Measurements from ENCODE around the gene SPEF2.

GRCh38 chr5:35679357-35679756 is 61.7 kb downstream of the SPEF2 start:
- no peak for TF ChIP-seq CTCF (IDR thresholded peaks at IDR 0.05; ENCODE audit: low read depth, low read length, poor library complexity, severe bottlenecking)
- TF ChIP-seq EZH2phosphoT487 (IDR thresholded peaks at IDR 0.05; ENCODE audit: borderline replicate concordance, low read length) = no peak

All from DOHH2 (cell line).